ENCODE results near the gene PRPS1.
"Not testable (repeated sequence)": the region's sequence is repeated elsewhere in the genome, so short reads cannot be mapped to it uniquely, and the experiment has no call there.

GRCh38 chrX:107685586-107685985 lies 57.3 kb downstream of the PRPS1 start:
- TF ChIP-seq CTBP1 (IDR thresholded peaks at IDR 0.05; ENCODE audit: borderline replicate concordance); SP1 (IDR thresholded peaks at IDR 0.05); BHLHE40 (IDR thresholded peaks at IDR 0.05; ENCODE audit: borderline replicate concordance); FOXK2 (IDR thresholded peaks at IDR 0.05); L3MBTL2 (conservative IDR thresholded peaks at IDR 0.05); ZNF384 (IDR thresholded peaks at IDR 0.05): not testable (repeated sequence)

Measured in HEK293T (cell line).